ENCODE results near the gene LPAR2. TPM values are rescaled to one million over a fixed set of nuclear protein-coding genes. Genes with fewer than 3 reads are reported as not detected.
A peak's percentile ranks its signal among the peaks of the same experiment; 100 is the strongest.

LPAR2 gene
- total RNA-seq (1.0 and 1.5 TPM in 2 replicates), polyA plus RNA-seq (0.81 and 1.3 TPM in 2 replicates), polyA minus RNA-seq (ENCODE audit: low replicate concordance) (12.0 and 15.0 TPM in 2 replicates)
- 1.1 and 1.6 TPM in 2 replicates for polyA plus RNA-seq (2012)

- Histone ChIP-seq H2AFZ (ENCODE audit: low read length) (no peak within 1 kb of the TSS), H3K9ac (ENCODE audit: insufficient read depth, low read length) (no peak within 1 kb of the TSS), H3K36me3 (ENCODE audit: control insufficient read depth, insufficient read depth, low read length) (no peaks in the 10 kb centered on the region), H3K9me3 (ENCODE audit: control insufficient read depth, insufficient read depth, low read depth, low read length) (no peaks in the 10 kb centered on the region), H3K4me1 (ENCODE audit: control insufficient read depth, extremely low read depth, insufficient read depth, low read length) (no peaks in the 10 kb centered on the region), H3K4me3 (replicated peaks in 1 of 4; ENCODE audit: control extremely low read depth in 1 of 4, insufficient read depth in 1 of 4, low read depth in 3 of 4, low read length in 4 of 4) (peak within 1 kb of the TSS in 2 of 4 experiments; percentile 12 to 41), H4K20me1 (ENCODE audit: control insufficient read depth, extremely low read depth, insufficient read depth, low read length) (no peaks in the 10 kb centered on the region), H3K27me3 (ENCODE audit: control insufficient read depth, insufficient read depth, low read length) (no peaks in the 10 kb centered on the region), H3K4me2 (ENCODE audit: extremely low read depth, insufficient read depth, low read length) (no peak within 1 kb of the TSS), H3K79me2 (ENCODE audit: control insufficient read depth, insufficient read depth, low read length) (no peaks in the 10 kb centered on the region), H3K27ac (ENCODE audit: insufficient read depth, low read length) (no peak within 1 kb of the TSS)
- TF ChIP-seq EZH2 (IDR thresholded peaks at IDR 0.05; ENCODE audit: low read length, missing control alignments) (no peak), CTCF (conservative IDR thresholded peaks at IDR 0.05 in 1 of 2, IDR thresholded peaks at IDR 0.05 in 1 of 2; ENCODE audit: low read depth in 1 of 2, low read length in 2 of 2) (no peak)
- peak in 1 of 2 donors; percentile 10 for DNase-seq (ENCODE audit: low read depth in 2 of 2)
These were observed at the start of gene LPAR2 for GRCh38 chr19:19627621-19628500. Gene LPAR2 (minus strand): TSS chr19:19628220. CDS start chr19:19627275, 945 bp downstream.

GRCh38 chr19:19677579-19677978 lies 49.6 kb upstream of the LPAR2 start:
- no peaks in the 10 kb centered on the region for H3K4me1 ChIP-seq (ENCODE audit: control insufficient read depth, extremely low read depth, insufficient read depth, low read length)
- no peak for TF ChIP-seq CTCF (conservative IDR thresholded peaks at IDR 0.05 in 1 of 2, IDR thresholded peaks at IDR 0.05 in 1 of 2; ENCODE audit: low read depth in 1 of 2, low read length in 2 of 2)
- no peak for TF ChIP-seq EZH2 (IDR thresholded peaks at IDR 0.05; ENCODE audit: low read length, missing control alignments)
- H3K27me3 ChIP-seq (ENCODE audit: control insufficient read depth, insufficient read depth, low read length) = no peaks in the 10 kb centered on the region
- H3K4me3 ChIP-seq (replicated peaks in 1 of 4; ENCODE audit: control extremely low read depth in 1 of 4, insufficient read depth in 1 of 4, low read depth in 3 of 4, low read length in 4 of 4) = no peak overlapping the region
- no peak overlapping the region for H3K27ac ChIP-seq (ENCODE audit: insufficient read depth, low read length)
- H4K20me1 ChIP-seq (ENCODE audit: control insufficient read depth, extremely low read depth, insufficient read depth, low read length) = no peaks in the 10 kb centered on the region
- H3K36me3 ChIP-seq (ENCODE audit: control insufficient read depth, insufficient read depth, low read length) = peaks cover 2% of the 10 kb centered on the region
- no peak for DNase-seq (ENCODE audit: low read depth in 2 of 2)
- no peak overlapping the region for H3K9ac ChIP-seq (ENCODE audit: insufficient read depth, low read length)
- H3K79me2 ChIP-seq (ENCODE audit: control insufficient read depth, insufficient read depth, low read length) = no peaks in the 10 kb centered on the region
- no peak overlapping the region for H3K4me2 ChIP-seq (ENCODE audit: extremely low read depth, insufficient read depth, low read length)
- no peak overlapping the region for H2AFZ ChIP-seq (ENCODE audit: low read length)
- no peaks in the 10 kb centered on the region for H3K9me3 ChIP-seq (ENCODE audit: control insufficient read depth, insufficient read depth, low read depth, low read length)

- no peak for TF ChIP-seq EZH2 (IDR thresholded peaks at IDR 0.05; ENCODE audit: low read length, missing control alignments)
- TF ChIP-seq CTCF (conservative IDR thresholded peaks at IDR 0.05 in 1 of 2, IDR thresholded peaks at IDR 0.05 in 1 of 2; ENCODE audit: low read depth in 1 of 2, low read length in 2 of 2) = no peak
- no peaks in the 10 kb centered on the region for H3K36me3 ChIP-seq (ENCODE audit: control insufficient read depth, insufficient read depth, low read length)
- H2AFZ ChIP-seq (ENCODE audit: low read length) = no peak overlapping the region
- no peaks in the 10 kb centered on the region for H3K79me2 ChIP-seq (ENCODE audit: control insufficient read depth, insufficient read depth, low read length)
- H3K4me2 ChIP-seq (ENCODE audit: extremely low read depth, insufficient read depth, low read length) = no peak overlapping the region
- no peaks in the 10 kb centered on the region for H3K27me3 ChIP-seq (ENCODE audit: control insufficient read depth, insufficient read depth, low read length)
- no peak overlapping the region for H3K4me3 ChIP-seq (replicated peaks in 1 of 4; ENCODE audit: control extremely low read depth in 1 of 4, insufficient read depth in 1 of 4, low read depth in 3 of 4, low read length in 4 of 4)
- H3K9me3 ChIP-seq (ENCODE audit: control insufficient read depth, insufficient read depth, low read depth, low read length) = no peaks in the 10 kb centered on the region
- no peak overlapping the region for H3K27ac ChIP-seq (ENCODE audit: insufficient read depth, low read length)
- H3K4me1 ChIP-seq (ENCODE audit: control insufficient read depth, extremely low read depth, insufficient read depth, low read length) = no peaks in the 10 kb centered on the region
- no peak for DNase-seq (ENCODE audit: low read depth in 2 of 2)
- no peaks in the 10 kb centered on the region for H4K20me1 ChIP-seq (ENCODE audit: control insufficient read depth, extremely low read depth, insufficient read depth, low read length)
- H3K9ac ChIP-seq (ENCODE audit: insufficient read depth, low read length) = no peak overlapping the region
These were observed 46.3 kb upstream of the LPAR2 start for GRCh38 chr19:19674315-19674714.
